GM12891 (cell line): ENCODE results near the gene TAF1C.

Source experiments
- POLR2A ChIP-seq: IDR thresholded peaks from 2 replicates; pipeline ENCODE4 v1.6.1; 2011; ENCODE audit warnings: low read depth, low read length, control low read depth
- POLR2AphosphoS5 ChIP-seq: IDR thresholded peaks from 2 replicates; pipeline ENCODE4 v1.6.1; 2011; ENCODE audit warnings: low read depth, low read length, control low read depth
- POU2F2 ChIP-seq: IDR thresholded peaks from 2 replicates; pipeline ENCODE4 v1.6.1; 2011; ENCODE audit warnings: low read depth, mild to moderate bottlenecking, control low read depth, low read length, moderate library complexity
- SPI1 ChIP-seq: IDR thresholded peaks from 2 replicates; pipeline ENCODE4 v1.6.1; 2011; ENCODE audit warnings: low read depth, low read length, control low read depth
- TAF1 ChIP-seq: IDR thresholded peaks from 2 replicates; pipeline ENCODE4 v1.6.1; 2011; ENCODE audit warnings: low read depth, low read length, control low read depth

DNA sequence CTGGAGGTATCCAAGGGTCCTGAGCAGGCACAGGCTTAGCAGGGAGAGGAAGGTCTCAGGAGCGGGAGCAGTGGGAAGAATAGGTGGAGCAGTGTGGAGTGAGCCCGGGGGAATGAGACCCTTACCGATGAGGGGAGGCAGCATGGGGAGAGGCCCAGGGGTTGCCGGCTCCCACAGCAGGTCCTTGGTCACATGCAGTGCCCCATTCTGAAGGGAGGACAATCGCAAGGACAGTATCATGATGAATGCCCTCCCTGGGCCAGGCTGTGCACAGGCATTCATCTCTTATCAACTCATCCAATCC is 3.3 kb downstream of the TAF1C start:
- no peak for TF ChIP-seq TAF1
- no peak for TF ChIP-seq POLR2A
- no peak for TF ChIP-seq POLR2AphosphoS5
- no peak for TF ChIP-seq POU2F2
- no peak for TF ChIP-seq SPI1
